ENCODE results near the gene PRG2. TPM values are rescaled to one million over a fixed set of nuclear protein-coding genes. Genes with fewer than 3 reads are reported as not detected.
A peak's percentile ranks its signal among the peaks of the same experiment; 100 is the strongest.

The PRG2 gene
- total and polyA plus RNA-seq, 9 of the 15 experiments (the other 6 are each of a cell fraction or from before 2014, with no cell fraction given): 1.8 to 78.0 (median 26.6) TPM

- TF ChIP-seq REST (IDR thresholded peaks at IDR 0.05; ENCODE audit: borderline replicate concordance) (peak; percentile 99), REST (CRISPR knock-in tag; IDR thresholded peaks at IDR 0.05; ENCODE audit: low read depth) (peak; percentile 97), GATAD2A (IDR thresholded peaks at IDR 0.05) (no peak), THRA (IDR thresholded peaks at IDR 0.05) (no peak), NCOA1 (IDR thresholded peaks at IDR 0.05; ENCODE audit: low read depth) (peak; percentile 46; the same call in 1 of the 2 replicates), KLF13 (tag; IDR thresholded peaks at IDR 0.05; ENCODE audit: borderline replicate concordance, low read depth) (no peak), DMBX1 (CRISPR knock-in tag; IDR thresholded peaks at IDR 0.05; ENCODE audit: borderline replicate concordance) (no peak; the same call in 1 of the 2 replicates), BACH1 (tag; IDR thresholded peaks at IDR 0.05) (no peak), CBX5 (IDR thresholded peaks at IDR 0.05; ENCODE audit: borderline replicate concordance, low read depth) (no peak), MNT (conservative IDR thresholded peaks at IDR 0.05) (peak; percentile 44 to 64; a peak in 3 of 4 replicates), CHAMP1 (IDR thresholded peaks at IDR 0.05) (peak; percentile 74; the same call in 1 of the 2 replicates), ZNF584 (CRISPR knock-in tag; IDR thresholded peaks at IDR 0.05; ENCODE audit: low read depth) (0 out of 2 replicates have a peak, but pooled peaks have one; percentile 36), C11orf30 (IDR thresholded peaks at IDR 0.05; ENCODE audit: low read depth) (no peak)
Measured at GRCh38 chr11:57379732-57380131, 10.7 kb downstream of the PRG2 start (continued).

Measured in K562 (cell line).